Measurements from ENCODE around the gene TRAF2.
A peak's percentile ranks its signal among the peaks of the same experiment; 100 is the strongest.

TRAF2 gene

DNA sequence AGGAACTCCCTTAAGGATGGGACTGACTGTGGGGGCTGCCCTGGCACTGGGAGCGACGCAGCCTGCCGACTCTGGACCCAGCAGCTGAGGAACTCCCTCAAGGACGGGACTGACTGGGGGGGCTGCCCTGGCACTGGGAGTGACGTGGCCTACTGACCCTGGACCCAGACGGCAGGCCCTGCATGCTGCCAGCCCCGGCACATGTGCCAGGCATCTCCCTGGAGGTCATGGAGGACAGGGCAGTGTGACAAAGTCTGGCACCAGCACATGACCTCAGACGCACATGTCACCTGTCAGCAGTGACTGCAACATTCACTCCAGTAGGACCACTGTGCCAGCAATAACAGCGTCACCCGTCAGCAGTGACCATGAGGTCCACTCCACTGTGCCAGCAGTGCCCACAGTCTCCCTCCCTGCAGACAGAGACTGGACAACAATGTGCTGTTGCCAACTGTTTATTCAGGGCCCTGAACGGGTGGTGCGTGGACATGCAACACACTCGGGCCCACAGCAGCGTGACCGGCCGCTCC, 53.7 kb downstream of the TRAF2 start:
- no peak for DNase-seq

DNA sequence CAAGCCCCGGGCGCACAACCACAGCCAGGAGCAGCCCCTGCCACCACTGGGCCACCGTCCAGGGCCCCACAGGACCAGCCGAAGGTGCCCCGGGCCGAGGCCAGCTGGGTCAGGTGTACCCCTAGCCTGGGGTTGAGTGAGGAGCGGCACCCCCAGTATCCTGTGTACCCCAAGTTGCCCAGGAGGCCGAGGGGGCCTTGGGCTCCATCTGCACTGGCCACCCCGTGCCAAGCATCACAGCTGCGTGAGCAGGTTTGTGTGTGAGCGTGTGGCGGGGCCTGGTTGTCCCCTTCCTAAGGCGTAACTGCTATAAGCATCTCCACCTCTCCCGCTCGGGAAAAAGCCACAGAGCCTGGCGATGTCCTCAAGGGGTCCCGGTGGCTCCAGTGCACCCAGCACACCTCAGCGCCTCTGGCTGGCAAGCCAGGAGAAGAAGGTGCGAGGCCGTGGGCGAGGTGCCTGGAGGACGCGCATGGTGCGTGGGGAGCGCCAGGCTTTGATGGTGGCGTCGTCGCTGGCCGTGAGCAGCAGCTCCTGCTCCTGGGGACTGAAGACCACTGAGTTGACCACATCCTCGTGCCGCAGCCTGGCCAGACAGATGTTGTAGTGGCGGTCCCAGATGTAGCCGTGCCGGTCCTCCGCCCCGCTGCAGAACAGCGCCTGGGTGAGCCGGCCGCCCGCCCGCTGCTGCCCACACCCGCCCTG, 54.4 kb downstream of the TRAF2 start:
- no peak for DNase-seq

GRCh38 chr9:136941231-136942111, 55.2 kb downstream of the TRAF2 start:
- no peak for DNase-seq

- no peak for DNase-seq
Observed at GRCh38 chr9:136942112-136942880, 56.0 kb downstream of the TRAF2 start.

DNA sequence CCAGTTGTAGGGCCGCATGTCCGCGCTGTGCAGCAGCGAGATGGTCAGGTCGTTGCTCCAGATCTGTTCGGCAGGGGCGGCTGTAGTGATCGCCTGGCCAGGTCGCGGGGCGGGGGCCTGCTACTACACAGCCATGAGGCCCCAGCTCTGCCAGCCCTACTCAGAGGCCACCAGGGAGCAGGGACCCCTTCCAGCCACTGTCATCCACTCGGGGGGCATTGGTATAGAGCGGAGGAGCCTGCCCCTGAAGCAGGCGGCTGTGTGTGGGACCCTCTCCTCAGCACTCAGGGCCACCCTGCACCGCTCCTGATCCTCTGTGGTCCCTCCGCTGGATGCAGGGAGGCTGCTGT, 56.5 kb downstream of the TRAF2 start:
- DNase-seq = no peak

GRCh38 chr9:136943291-136944211, 57.2 kb downstream of the TRAF2 start:
- DNase-seq = no peak

- no peak for DNase-seq
Observed at GRCh38 chr9:136944212-136944518, 57.8 kb downstream of the TRAF2 start.

DNA sequence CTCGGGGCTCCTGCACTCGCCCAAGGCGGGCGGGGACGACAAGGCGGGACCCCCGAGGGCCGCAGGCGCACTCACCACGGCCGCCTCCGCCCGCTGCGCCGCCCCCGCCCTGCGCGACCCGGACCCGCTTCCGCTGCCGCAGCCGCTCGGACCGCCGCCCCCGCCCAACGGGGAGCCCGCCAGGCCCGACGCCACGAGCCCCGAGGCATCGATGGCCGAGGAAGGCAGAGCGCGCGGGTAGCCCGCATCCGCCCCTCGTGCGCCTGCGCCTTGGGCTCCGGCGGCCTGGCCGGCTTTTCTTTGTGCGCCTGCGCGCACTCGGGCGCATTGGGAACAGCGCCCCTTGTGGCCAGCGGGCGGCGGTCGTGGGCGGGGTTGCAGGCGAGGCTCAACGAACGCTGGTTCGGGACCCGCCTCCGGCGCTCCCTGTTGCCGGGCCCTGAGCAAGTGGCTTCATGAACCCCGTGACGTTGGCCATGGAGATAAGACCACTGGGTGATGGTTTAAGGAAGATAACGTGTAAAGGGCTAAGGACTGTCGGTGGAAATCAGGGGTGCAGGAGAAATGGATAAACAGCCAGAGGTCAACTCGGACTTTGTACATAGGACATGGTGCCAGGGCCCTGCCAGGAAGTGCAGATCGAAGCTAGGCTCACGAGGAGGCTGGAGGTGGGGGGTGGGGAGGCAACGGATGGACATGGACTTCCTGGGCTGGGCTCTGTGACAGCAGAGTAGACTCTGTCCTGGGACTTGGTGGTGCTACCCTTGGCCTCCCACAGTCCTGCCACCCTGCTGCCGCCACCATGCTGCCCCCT, 58.4 kb downstream of the TRAF2 start, which contains the start of the genes C8G and FBXW5:
C8G (plus strand) TSS at position 725 of the 814 bp plus-strand sequence; CDS start at position 803, 78 bp downstream.
FBXW5 (minus strand) TSS at position 220 of the 814 bp plus-strand sequence. CDS start 655 bp downstream, outside the sequence.
- peak; percentile 90 for DNase-seq

GRCh38 chr9:136945333-136946227, 59.3 kb downstream of the TRAF2 start:
- no peak for DNase-seq

GRCh38 chr9:136946228-136947027, 60.1 kb downstream of the TRAF2 start:
- no peak for DNase-seq

DNA sequence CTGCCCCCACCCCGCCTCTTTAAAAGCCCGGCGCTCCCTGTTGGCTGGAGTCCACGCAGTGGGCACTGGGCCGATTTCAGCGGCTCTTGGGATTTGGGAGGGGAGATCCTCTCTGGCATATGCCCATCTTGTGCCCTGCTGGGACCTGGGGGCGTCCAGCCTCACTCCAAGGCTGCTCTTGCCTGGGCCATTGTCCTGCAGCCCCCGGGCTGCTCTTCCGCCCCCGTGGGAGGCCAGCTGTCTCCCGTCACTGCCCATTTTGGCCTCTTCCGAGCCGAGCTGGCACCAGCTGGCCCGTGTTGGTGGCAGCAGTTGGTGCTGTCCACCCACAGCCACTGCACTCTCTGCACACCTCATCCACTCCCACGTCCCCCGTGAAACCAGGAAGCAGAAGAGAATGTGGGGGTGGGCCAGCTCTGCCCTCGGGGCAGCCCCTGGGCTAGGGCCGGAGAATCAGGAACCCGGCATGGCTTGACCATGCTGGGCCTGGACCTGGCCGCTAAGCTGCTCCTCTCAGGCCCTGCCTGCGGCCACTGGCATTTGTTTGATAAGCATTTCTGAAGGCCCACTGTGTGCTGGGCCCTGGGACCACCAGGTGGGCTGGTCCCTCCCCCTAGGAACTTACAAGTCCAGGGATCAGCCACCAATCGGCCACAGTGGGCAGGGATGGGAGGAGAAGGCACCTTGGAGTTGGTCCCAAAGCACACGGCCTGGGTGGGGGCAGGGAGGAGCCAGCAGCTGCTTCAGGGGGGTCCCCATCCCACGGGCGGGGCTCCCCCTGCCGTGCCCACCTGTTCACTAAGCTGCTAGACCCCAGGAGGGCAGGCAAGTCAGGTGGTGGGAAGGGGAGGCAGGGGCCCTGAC, 60.9 kb downstream of the TRAF2 start:
- no peak for DNase-seq

DNA sequence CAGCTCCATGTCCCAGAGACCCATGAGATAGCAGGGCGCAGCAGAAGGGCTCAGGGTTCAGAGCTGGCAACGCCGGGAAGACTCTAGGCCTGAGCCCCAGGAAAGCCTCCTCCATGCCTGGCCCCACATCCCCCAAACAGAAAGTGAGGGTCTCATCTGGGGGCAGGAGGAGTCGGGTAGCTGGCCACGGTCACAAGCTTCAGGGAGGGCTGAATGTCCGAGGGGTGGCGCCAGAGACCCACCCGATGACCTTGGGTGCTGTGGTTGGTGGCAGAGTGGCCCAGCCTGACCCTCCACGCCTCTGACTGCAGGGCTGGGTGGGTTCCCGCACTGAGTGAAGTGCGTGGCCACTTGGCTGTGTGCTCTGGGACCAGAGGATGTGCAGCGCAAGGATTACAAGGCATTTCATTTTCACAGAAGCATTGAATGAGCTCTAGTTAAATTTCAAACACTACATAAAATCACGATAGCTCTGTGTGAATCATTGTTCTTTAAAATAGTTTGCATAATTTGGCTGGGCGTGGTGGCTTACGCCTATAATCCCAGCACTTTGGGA, 61.7 kb downstream of the TRAF2 start:
- DNase-seq = no peak

DNA sequence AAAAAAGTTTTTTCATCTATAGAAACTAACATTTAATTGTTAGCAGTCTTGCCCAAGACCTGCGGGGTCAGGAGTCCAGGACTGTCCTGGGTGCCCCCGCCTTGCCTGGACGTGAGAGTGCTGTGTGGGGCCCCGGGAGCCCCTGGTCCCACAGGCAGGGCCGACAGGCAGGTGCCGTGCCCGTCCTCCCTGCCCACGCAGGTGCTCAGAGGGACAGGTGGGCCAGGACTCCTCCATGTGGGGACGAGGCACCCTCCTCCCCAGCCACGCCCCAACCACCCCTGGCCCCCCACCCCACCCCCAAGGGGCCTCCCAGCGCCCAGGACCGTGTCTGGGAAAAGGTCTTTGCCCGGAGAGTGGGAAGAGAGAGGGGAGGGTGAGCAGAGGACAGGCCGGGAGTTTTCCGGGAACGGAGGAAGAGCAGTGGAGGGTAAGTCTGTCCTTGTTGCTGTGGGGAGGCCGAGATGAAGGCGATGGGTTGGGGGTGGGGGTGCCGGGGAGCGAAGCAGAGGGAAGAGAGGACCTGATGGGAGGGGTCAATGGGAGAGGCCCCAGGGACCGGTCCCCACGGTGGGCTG, 63.0 kb downstream of the TRAF2 start:
- DNase-seq = no peak

GRCh38 chr9:136949817-136950655, 63.7 kb downstream of the TRAF2 start:
- DNase-seq = peak; percentile 96

- no peak for DNase-seq
Observed at GRCh38 chr9:136950656-136951276, 64.5 kb downstream of the TRAF2 start.
